HepG2 (cell line): Measurements from ENCODE around the gene EEFSEC. TPM values are rescaled to one million over a fixed set of nuclear protein-coding genes. Genes with fewer than 3 reads are reported as not detected.

Experiments used
- ELF1 ChIP-seq: sonication (generic); formaldehyde crosslinking; IDR thresholded peaks from 2 replicates; pipeline ENCODE4 v1.4.0; 2020; ENCODE audit warnings: missing genetic modification reagents
- FOSL2 ChIP-seq: sonication (generic); formaldehyde crosslinking; IDR thresholded peaks from 2 replicates; pipeline ENCODE4 v1.4.0; 2020; ENCODE audit warnings: missing genetic modification reagents
- KDM5B ChIP-seq: sonication (generic); formaldehyde crosslinking; IDR thresholded peaks from 2 replicates; pipeline ENCODE4 v1.4.0; 2020; ENCODE audit warnings: missing genetic modification reagents, mild to moderate bottlenecking, borderline replicate concordance
- NR2F6 ChIP-seq, 2 experiments: IDR thresholded peaks; 2 replicates each; pipeline ENCODE4 v1.6.1; 2016; ENCODE audit warnings: antibody characterized with exemption in 1 of 2, mild to moderate bottlenecking in 1 of 2
- RARA ChIP-seq: IDR thresholded peaks from 2 replicates; pipeline ENCODE4 v1.6.1; 2016; ENCODE audit warnings: missing genetic modification reagents, missing compliant biosample characterization
- RELA ChIP-seq: sonication (generic); formaldehyde crosslinking; IDR thresholded peaks from 2 replicates; pipeline ENCODE4 v1.4.0; 2020; ENCODE audit warnings: missing genetic modification reagents
- REST ChIP-seq, 2 experiments: IDR thresholded peaks; 2 replicates each; pipeline ENCODE4 v1.6.1; 2011 to 2012; ENCODE audit warnings: low read length in 2 of 2, borderline replicate concordance in 1 of 2, low read depth in 1 of 2, mild to moderate bottlenecking in 1 of 2, moderate library complexity in 1 of 2
- SMAD1 ChIP-seq: sonication (generic); formaldehyde crosslinking; IDR thresholded peaks from 2 replicates; pipeline ENCODE4 v1.4.0; 2020; ENCODE audit warnings: missing genetic modification reagents, low read depth, mild to moderate bottlenecking, borderline replicate concordance
- USF2 ChIP-seq, 2 experiments: sonication (generic) in 1 of 2; formaldehyde crosslinking in 1 of 2; IDR thresholded peaks; 2 replicates each; pipeline versions ENCODE4 v1.5.1 to v1.6.1; 2011 to 2020; ENCODE audit warnings: borderline replicate concordance in 1 of 2, low read depth in 1 of 2, low read length in 1 of 2, mild to moderate bottlenecking in 1 of 2, missing genetic modification reagents in 1 of 2, moderate library complexity in 1 of 2
- ZFYVE20 ChIP-seq: sonication (generic); formaldehyde crosslinking; IDR thresholded peaks from 2 replicates; pipeline ENCODE4 v1.8.0; 2023; ENCODE audit warnings: low read depth, mild to moderate bottlenecking, moderate library complexity, missing genetic modification reagents, borderline replicate concordance
- ZNF143 ChIP-seq: sonication (generic); formaldehyde crosslinking; IDR thresholded peaks from 2 replicates; pipeline ENCODE4 v1.4.0; 2020; ENCODE audit warnings: missing genetic modification reagents
- ZNF17 ChIP-seq: sonication (generic); formaldehyde crosslinking; IDR thresholded peaks from 2 replicates; pipeline ENCODE4 v1.5.0; 2020; ENCODE audit warnings: mild to moderate bottlenecking, missing genetic modification reagents
- ZNF253 ChIP-seq: sonication (generic); formaldehyde crosslinking; IDR thresholded peaks from 2 replicates; pipeline ENCODE4 v1.8.0; 2022; ENCODE audit warnings: mild to moderate bottlenecking, missing genetic modification reagents, borderline replicate concordance
- ZNF281 ChIP-seq: sonication (generic); formaldehyde crosslinking; IDR thresholded peaks from 2 replicates; pipeline ENCODE4 v1.4.0; 2020; ENCODE audit warnings: missing genetic modification reagents, borderline replicate concordance
- ZNF607 ChIP-seq: sonication (generic); formaldehyde crosslinking; IDR thresholded peaks from 2 replicates; pipeline ENCODE4 v1.5.1; 2020; ENCODE audit warnings: missing genetic modification reagents, mild to moderate bottlenecking, borderline replicate concordance
- ZNF614 ChIP-seq: IDR thresholded peaks from 2 replicates; pipeline ENCODE4 v1.6.1; 2018; ENCODE audit warnings: missing biosample characterization, missing genetic modification reagents, inconsistent platforms, borderline replicate concordance
- polyA plus RNA-seq, 8 experiments: library from polyadenylated mRNA; depleted of rRNA in 3 of 8; stranded (reverse) in 7 of 8; unstranded in 1 of 8; fragments of >200 nt; fragmentation: Illumina TruSeq in 4 of 8; extraction: Trizol in 4 of 8; gene quantifications; 2 replicates each; pipeline versions ENCODE4 v1.2.1 to v1.2.3, GENCODE V29; 2011 to 2016; ENCODE audit warnings: low read depth in 4 of 8, missing spikeins in 1 of 8, mixed read lengths in 1 of 8; ENCODE audit not compliant: insufficient read depth in 1 of 8
- total RNA-seq, 5 experiments: library from RNA; depleted of rRNA; stranded (reverse); fragments of >200 nt; fragmentation: Illumina TruSeq; extraction: Trizol; gene quantifications; 2 replicates each; pipeline ENCODE4 v1.2.3, GENCODE V29; 2016; ENCODE audit warnings: low read depth in 1 of 5
- TF ChIP-seq, protein P1 (sequence below): sonication (generic); formaldehyde crosslinking; IDR thresholded peaks from 2 replicates; pipeline ENCODE4 v1.9.0; 2021; ENCODE audit warnings: missing genetic modification reagents, mild to moderate bottlenecking, borderline replicate concordance

The EEFSEC gene
- total and polyA plus RNA-seq, 2 of the 13 experiments (the other 11 are each of a cell fraction or from before 2014, with no cell fraction given) = 6.4 to 24.2 TPM

DNA sequence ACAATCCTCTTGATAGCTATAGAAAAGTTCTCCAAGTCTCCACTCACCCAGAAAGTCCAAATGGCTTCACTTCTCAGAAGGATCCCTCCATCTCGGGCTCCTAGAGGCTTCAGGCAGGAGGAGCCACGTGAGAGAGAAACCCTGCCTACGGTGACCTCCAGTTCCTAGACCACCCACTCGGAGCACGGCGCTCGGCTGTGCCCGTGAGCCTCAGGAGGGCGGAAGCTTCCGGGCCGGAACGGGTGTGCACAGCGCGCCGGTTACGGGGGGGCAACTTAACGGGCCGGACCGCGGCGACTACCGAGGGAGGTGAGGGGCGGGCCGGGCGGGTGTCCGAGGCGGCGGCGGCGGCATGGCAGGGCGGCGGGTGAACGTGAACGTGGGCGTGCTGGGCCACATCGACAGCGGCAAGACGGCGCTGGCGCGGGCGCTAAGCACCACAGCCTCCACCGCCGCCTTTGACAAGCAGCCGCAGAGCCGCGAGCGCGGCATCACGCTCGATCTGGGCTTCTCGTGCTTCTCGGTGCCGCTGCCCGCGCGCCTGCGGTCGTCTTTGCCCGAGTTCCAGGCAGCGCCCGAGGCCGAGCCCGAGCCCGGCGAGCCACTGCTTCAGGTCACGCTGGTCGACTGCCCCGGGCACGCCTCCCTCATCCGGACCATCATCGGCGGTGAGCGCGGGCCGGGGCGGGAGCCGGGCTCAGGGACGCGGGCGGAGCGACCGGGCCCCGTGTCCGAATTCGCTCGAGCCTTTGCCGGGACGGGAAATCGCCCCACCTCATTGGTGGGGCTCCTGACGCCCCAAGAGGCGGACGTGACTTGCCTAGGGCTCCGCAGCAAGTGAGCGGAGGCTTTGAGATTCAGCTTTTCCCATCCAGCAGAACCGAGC, at the start of gene EEFSEC (continued):
- peak in 1 of 2 experiments; percentile 56; a peak in 1 of 4 replicates for TF ChIP-seq REST (IDR thresholded peaks at IDR 0.05; ENCODE audit: borderline replicate concordance in 1 of 2, low read depth in 1 of 2, low read length in 2 of 2)
- peak; percentile 90 for TF ChIP-seq ELF1
- TF ChIP-seq ZNF281 = peak; percentile 37; the same call in 1 of the 2 replicates
- TF ChIP-seq ZFYVE20 (CRISPR knock-in tag) = 0 out of 2 replicates have a peak, but pooled peaks have one; percentile 43
- no peak for TF ChIP-seq ZNF253 (CRISPR knock-in tag)
- TF ChIP-seq KDM5B (CRISPR knock-in tag) = peak; percentile 98; the same call in 1 of the 2 replicates
- TF ChIP-seq SMAD1 (CRISPR knock-in tag) = peak; percentile 81; the same call in 1 of the 2 replicates
- peak; percentile 27; the same call in 1 of the 2 replicates for TF ChIP-seq ZNF143 (CRISPR knock-in tag)
- peak; percentile 62 for TF ChIP-seq RARA (CRISPR knock-in tag)
- TF ChIP-seq ZNF614 (CRISPR knock-in tag) = peak; percentile 87; the same call in 1 of the 2 replicates
- TF ChIP-seq USF2 (IDR thresholded peaks at IDR 0.05; ENCODE audit: low read depth, low read length) = no peak
- TF ChIP-seq USF2 (CRISPR knock-in tag; IDR thresholded peaks at IDR 0.05; ENCODE audit: borderline replicate concordance) = no peak
- TF ChIP-seq NR2F6 (IDR thresholded peaks at IDR 0.05) = no peak
- peak; percentile 76; the same call in 1 of the 2 replicates for TF ChIP-seq NR2F6 (CRISPR knock-in tag; IDR thresholded peaks at IDR 0.05)
- TF ChIP-seq, protein P1, sequence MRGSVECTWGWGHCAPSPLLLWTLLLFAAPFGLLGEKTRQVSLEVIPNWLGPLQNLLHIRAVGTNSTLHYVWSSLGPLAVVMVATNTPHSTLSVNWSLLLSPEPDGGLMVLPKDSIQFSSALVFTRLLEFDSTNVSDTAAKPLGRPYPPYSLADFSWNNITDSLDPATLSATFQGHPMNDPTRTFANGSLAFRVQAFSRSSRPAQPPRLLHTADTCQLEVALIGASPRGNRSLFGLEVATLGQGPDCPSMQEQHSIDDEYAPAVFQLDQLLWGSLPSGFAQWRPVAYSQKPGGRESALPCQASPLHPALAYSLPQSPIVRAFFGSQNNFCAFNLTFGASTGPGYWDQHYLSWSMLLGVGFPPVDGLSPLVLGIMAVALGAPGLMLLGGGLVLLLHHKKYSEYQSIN = no peak
- peak; percentile 88 for TF ChIP-seq ZNF607 (CRISPR knock-in tag)
- 0 out of 2 replicates have a peak, but pooled peaks have one; percentile 49 for TF ChIP-seq ZNF17 (CRISPR knock-in tag)
- no peak for TF ChIP-seq RELA (CRISPR knock-in tag)
- TF ChIP-seq FOSL2 (CRISPR knock-in tag) = peak; percentile 64
